ENCODE results near the gene ZP3.
"Not testable (repeated sequence)": the region's sequence is repeated elsewhere in the genome, so short reads cannot be mapped to it uniquely, and the experiment has no call there.

- not testable (repeated sequence) for TF ChIP-seq BHLHE40 (IDR thresholded peaks at IDR 0.05; ENCODE audit: borderline replicate concordance); TARDBP (IDR thresholded peaks at IDR 0.05); FOXA1 (IDR thresholded peaks at IDR 0.05); SUZ12 (IDR thresholded peaks at IDR 0.05); CTBP1 (IDR thresholded peaks at IDR 0.05; ENCODE audit: borderline replicate concordance); NFRKB (IDR thresholded peaks at IDR 0.05); PKNOX1 (IDR thresholded peaks at IDR 0.05); L3MBTL2 (conservative IDR thresholded peaks at IDR 0.05); HDGF (IDR thresholded peaks at IDR 0.05; ENCODE audit: borderline replicate concordance)
These were observed 17.0 kb downstream of the ZP3 start for GRCh38 chr7:76441792-76442191.

All from HEK293T (cell line).